Breast epithelium (tissue), 4 donors: ENCODE results near the gene MITF. TPM values are rescaled to one million over a fixed set of nuclear protein-coding genes. Genes with fewer than 3 reads are reported as not detected.
A peak's percentile ranks its signal among the peaks of the same experiment; 100 is the strongest.
"Not testable (repeated sequence)": the region's sequence is repeated elsewhere in the genome, so short reads cannot be mapped to it uniquely, and the experiment has no call there.

Source experiments
- DNase-seq, 2 donors: peaks; one replicate each; pipeline ENCODE4 v3.0.0-alpha.2; 2019; ENCODE audit warnings: low spot score in 2 of 2
- H3K27ac ChIP-seq, 2 donors: fragments of 200-600 bp; sonication (generic) in 1 of 2; one replicate each; pipeline ENCODE4 v1.5.1; 2016 to 2019; ENCODE audit warnings: mild to moderate bottlenecking in 1 of 2
- H3K27me3 ChIP-seq, 2 donors: fragments of 200-600 bp; sonication (generic) in 1 of 2; one replicate each; pipeline versions ENCODE4 v1.5.1 to v1.6.0; 2017 to 2019; ENCODE audit warnings: control low read depth in 1 of 2, mild to moderate bottlenecking in 1 of 2
- H3K36me3 ChIP-seq: fragments of 200-600 bp; one replicate; pipeline ENCODE4 v1.5.1; 2019
- H3K4me1 ChIP-seq, 2 donors: fragments of 200-600 bp; sonication (generic); one replicate each; pipeline ENCODE4 v1.5.1; 2016 to 2019; ENCODE audit warnings: control low read depth in 1 of 2
- H3K4me3 ChIP-seq, 3 donors: fragments of 200-600 bp; sonication (generic); 1 replicate in 2 of 3; 2 replicates in 1 of 3; pipeline ENCODE4 v1.5.1; 2016 to 2019; ENCODE audit warnings: mild to moderate bottlenecking in 3 of 3, moderate library complexity in 2 of 3
- H3K9me3 ChIP-seq, 2 donors: fragments of 200-600 bp; sonication (generic) in 1 of 2; one replicate each; pipeline ENCODE4 v1.5.1; 2016 to 2019; ENCODE audit warnings: control low read depth in 1 of 2
- POLR2A ChIP-seq: fragments of 450-650 bp; IDR thresholded peaks from one replicate; pipeline ENCODE4 v1.6.1; 2016; ENCODE audit warnings: antibody characterized with exemption, mild to moderate bottlenecking, moderate library complexity
- POLR2AphosphoS5 ChIP-seq, 3 donors: sonication (generic); formaldehyde crosslinking; IDR thresholded peaks; one replicate each; pipeline ENCODE4 v1.6.1; 2017; ENCODE audit warnings: antibody characterized with exemption in 3 of 3
- intact Hi-C: fragments of 100-400 bp; cut with DNase I; formaldehyde crosslinking; loops from one replicate; pipeline ENCODE4 v1.15.1; 2023; ENCODE audit warnings: low total_unique reads
- total RNA-seq, 3 donors: library from RNA; depleted of rRNA; stranded (reverse); fragments of >200 nt; gene quantifications; one replicate each; pipeline ENCODE4 v1.1.0, GENCODE V29; 2016
- TF ChIP-seq, protein P1 (sequence below), 3 donors: fragments of 450-650 bp; IDR thresholded peaks; one replicate each; pipeline ENCODE4 v1.5.1; 2016 to 2017; ENCODE audit warnings: antibody characterized with exemption in 3 of 3, mild to moderate bottlenecking in 3 of 3, moderate library complexity in 3 of 3

Gene MITF
- total RNA-seq, 3 donors from 2014 or later = 23.3 to 45.8 (median 25.6) TPM

DNA sequence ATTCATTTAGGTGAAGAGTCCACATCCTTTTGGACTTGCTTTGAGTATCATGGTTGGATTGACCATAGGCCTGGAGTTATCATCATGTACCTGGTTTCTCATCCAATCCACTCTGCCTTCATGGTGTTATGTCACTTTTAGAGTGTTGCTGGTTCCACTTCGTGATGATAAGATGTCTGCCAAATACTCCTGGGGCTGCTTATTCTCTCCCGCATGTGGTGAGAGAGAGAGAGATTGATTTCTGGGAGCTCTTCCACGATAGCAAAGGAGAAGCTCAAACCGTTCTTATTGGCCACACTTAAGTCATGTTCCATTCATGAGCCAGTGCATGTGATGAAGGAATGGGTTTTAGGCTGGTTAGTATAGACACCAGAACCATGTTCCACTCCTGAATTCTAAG is 47.6 kb downstream of the MITF start:
- DNase-seq = no peak
- TF ChIP-seq POLR2AphosphoS5 (IDR thresholded peaks at IDR 0.05) (no peak), POLR2A (no peak)
- TF ChIP-seq, protein P1, sequence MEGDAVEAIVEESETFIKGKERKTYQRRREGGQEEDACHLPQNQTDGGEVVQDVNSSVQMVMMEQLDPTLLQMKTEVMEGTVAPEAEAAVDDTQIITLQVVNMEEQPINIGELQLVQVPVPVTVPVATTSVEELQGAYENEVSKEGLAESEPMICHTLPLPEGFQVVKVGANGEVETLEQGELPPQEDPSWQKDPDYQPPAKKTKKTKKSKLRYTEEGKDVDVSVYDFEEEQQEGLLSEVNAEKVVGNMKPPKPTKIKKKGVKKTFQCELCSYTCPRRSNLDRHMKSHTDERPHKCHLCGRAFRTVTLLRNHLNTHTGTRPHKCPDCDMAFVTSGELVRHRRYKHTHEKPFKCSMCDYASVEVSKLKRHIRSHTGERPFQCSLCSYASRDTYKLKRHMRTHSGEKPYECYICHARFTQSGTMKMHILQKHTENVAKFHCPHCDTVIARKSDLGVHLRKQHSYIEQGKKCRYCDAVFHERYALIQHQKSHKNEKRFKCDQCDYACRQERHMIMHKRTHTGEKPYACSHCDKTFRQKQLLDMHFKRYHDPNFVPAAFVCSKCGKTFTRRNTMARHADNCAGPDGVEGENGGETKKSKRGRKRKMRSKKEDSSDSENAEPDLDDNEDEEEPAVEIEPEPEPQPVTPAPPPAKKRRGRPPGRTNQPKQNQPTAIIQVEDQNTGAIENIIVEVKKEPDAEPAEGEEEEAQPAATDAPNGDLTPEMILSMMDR (IDR thresholded peaks at IDR 0.05) = no peak
- Histone ChIP-seq H3K27me3 (no peaks in the 10 kb centered on the region), H3K4me1 (no peaks in the 10 kb centered on the region), H3K9me3 (no peaks in the 10 kb centered on the region), H3K27ac (peak overlapping the region; percentile 65), H3K4me3 (no peak overlapping the region), H3K36me3 (no peaks in the 10 kb centered on the region)
- intact Hi-C loops = no loop called here

DNA sequence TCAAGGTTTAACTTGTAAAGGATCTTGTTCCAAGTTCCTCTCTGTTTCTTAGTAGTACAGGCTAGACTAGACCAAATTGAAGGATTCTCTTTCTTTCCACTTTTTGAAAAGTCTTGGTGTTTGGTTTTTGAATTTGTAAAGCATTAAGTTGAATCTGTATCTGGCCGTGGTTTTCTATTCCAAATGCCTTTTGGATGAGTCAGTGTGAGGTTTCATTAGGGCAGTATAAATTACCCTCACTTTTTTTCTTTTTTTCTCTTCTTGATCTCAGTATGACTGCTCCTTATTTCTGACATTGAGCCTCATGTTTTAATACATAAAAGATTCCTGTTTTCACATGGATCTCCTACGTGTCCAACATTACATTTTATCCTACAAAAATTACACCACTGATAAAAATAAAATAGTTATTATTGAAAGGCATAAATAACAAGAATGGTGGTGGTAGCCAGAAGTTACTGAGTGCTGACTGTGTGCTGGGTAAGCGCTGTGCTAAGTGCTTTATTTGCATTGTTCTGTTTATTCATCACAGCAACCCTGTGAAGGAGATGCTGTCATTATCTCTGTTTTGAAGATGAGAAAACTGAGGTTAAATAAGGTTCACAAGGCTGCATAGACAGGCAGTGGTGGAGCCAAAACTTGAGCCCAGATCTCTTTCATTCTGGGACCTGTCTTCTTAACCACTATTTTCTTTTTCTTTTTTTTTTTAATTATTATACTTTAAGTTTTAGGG is 48.3 kb downstream of the MITF start:
- Histone ChIP-seq H3K36me3 (no peaks in the 10 kb centered on the region), H3K4me3 (no peak overlapping the region), H3K9me3 (no peaks in the 10 kb centered on the region), H3K4me1 (no peaks in the 10 kb centered on the region), H3K27ac (peak overlapping the region; percentile 65), H3K27me3 (no peaks in the 10 kb centered on the region)
- intact Hi-C loops = no loop called here
- DNase-seq = no peak
- TF ChIP-seq POLR2A (no peak), POLR2AphosphoS5 (IDR thresholded peaks at IDR 0.05) (no peak)
- TF ChIP-seq, protein P1 (IDR thresholded peaks at IDR 0.05) = no peak

DNA sequence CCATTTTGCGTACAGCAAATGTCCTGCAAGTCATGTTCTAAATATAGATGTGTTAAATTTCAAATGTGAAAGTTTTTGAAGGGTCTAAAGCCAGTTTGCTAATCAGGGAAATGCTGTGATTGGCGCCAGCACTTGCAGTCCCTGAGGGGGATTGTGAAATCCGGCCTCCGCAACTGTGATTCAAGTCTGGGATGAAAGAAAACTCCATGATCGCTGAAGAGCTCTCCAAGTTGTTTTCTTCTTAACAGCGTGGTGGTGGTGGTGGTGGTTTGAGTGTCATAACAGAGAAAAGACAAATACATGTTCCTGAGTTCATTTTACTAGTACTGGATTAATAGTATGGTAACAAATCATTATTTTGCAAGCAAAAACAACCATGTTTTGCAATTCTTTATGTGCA is 51.8 kb downstream of the MITF start:
- peak in 1 of 2 donors; percentile 51 for DNase-seq
- Histone ChIP-seq H3K36me3 (no peaks in the 10 kb centered on the region), H3K27ac (peak overlapping the region; percentile 36 to 62), H3K4me1 (no peaks in the 10 kb centered on the region), H3K9me3 (no peaks in the 10 kb centered on the region), H3K27me3 (no peaks in the 10 kb centered on the region), H3K4me3 (no peak overlapping the region)
- intact Hi-C loops = no loop called here
- TF ChIP-seq, protein P1 (IDR thresholded peaks at IDR 0.05) = no peak
- peak; percentile 42 to 87 (median 69) for TF ChIP-seq POLR2AphosphoS5 (IDR thresholded peaks at IDR 0.05)

DNA sequence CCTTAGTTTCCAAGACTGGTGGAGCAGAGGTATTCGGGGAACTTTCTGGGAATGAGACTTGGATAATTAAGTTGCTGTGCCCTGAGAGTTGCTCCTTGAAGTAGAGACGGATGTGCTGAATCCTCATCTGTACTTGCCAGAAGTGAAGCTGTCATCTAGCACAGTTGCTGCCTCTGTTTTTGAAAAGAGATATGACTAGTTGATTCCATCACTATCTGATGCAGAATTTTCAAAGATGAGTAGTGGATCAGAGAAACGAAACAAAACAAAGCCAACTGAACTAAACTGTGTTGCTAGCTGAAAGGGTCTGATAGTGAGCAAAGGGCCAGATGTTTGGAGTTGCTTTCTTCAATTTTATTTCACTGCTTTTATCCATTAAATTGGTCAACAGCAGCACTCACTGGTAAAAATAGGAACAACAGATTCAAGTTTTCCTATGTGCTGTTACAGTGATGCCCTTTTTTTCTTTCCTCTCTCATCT is 52.7 kb downstream of the MITF start:
- H3K36me3 ChIP-seq = no peaks in the 10 kb centered on the region
- no peak for DNase-seq
- no peak overlapping the region for H3K4me3 ChIP-seq
- intact Hi-C loops = no loop called here
- no peaks in the 10 kb centered on the region for H3K9me3 ChIP-seq
- TF ChIP-seq, protein P1 (IDR thresholded peaks at IDR 0.05) = peak in 1 of 3 donors; percentile 36
- TF ChIP-seq POLR2A (no peak), POLR2AphosphoS5 (IDR thresholded peaks at IDR 0.05) (no peak)
- H3K4me1 ChIP-seq = no peaks in the 10 kb centered on the region
- H3K27ac ChIP-seq = peak overlapping the region; percentile 36 to 62
- no peaks in the 10 kb centered on the region for H3K27me3 ChIP-seq

DNA sequence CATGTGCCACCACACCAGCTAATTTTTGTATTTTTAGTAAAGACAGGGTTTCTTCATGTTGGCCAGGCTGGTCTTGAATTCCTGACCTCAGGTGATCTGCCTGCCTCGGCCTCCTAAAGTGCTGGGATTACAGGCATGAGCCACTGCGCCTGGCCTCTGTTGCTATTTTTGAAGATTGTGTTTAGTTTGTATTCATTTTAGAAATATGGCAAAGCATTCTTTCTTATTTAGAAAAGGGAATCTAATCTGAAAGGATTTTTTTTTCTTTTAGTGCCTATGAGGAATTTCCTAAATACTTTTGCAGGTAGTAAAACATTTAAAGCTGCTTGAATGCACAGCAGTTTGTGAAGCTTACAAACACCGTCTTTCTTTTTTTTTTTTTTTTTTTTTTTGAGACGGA is 56.9 kb downstream of the MITF start:
- H3K27me3 ChIP-seq, H3K36me3 ChIP-seq, H3K4me3 ChIP-seq, intact Hi-C loops, H3K4me1 ChIP-seq, H3K9me3 ChIP-seq, H3K27ac ChIP-seq, DNase-seq: not testable (repeated sequence)
